ENCODE measurements around the gene PTPRG. TPM values are rescaled to one million over a fixed set of nuclear protein-coding genes. Genes with fewer than 3 reads are reported as not detected.

Gene PTPRG
- total RNA-seq, 1 experiment from 2014 or later = 32.1 TPM

DNA sequence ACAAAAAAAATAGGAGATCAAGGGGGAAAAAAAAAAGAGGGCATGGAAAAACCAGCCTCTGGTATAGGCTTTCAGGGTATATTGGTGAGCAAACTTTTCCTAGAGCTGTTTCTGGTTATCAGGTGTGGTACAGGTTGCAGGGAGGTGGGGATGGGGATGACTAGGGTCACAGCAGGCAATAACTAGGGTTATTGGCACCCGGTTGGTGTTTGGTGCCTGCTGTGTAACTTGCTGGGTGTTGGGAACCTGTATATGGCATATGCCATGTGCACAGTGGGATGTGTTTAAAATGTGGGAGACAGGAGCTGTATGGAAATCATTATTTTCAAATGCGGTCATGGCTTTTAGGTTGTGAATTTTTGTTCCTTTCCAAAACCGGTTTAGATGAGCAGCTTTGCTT, 119.2 kb downstream of the PTPRG start:
- ChIA-PET POLR2A (no interaction called here), CTCF (no interaction called here)

More for the DNA sequence above, 119.2 kb downstream of the PTPRG start:
- no peaks in the 10 kb centered on the region for H3K36me3 ChIP-seq (ENCODE audit: control insufficient read depth in 1 of 2, insufficient read depth in 2 of 2, low read length in 2 of 2)
- RAD21 ChIA-PET (ENCODE audit: low non-redundant PET in 1 of 2, low total read pairs in 2 of 2, uncharacterized antibody in 2 of 2, unreplicated experiment in 2 of 2) = no interaction called here
- no peaks in the 10 kb centered on the region for H3K27me3 ChIP-seq (ENCODE audit: insufficient read depth, low read length)
- intact Hi-C loops (cut with micrococcal nuclease) = no loop called here
- no peak overlapping the region for H3K4me2 ChIP-seq (ENCODE audit: low read length)
- H3K4me1 ChIP-seq (ENCODE audit: control insufficient read depth in 1 of 2, insufficient read depth in 2 of 2, low read length in 2 of 2) = peaks cover 17 to 41% of the 10 kb centered on the region in 2 experiments
- BruUV-seq (replicated peaks) = no TSS peak
- no peak for ATAC-seq
- no peak overlapping the region for H3K4me3 ChIP-seq (replicated peaks in 1 of 2; ENCODE audit: low read depth in 1 of 2, low read length in 2 of 2)
- H3K9ac ChIP-seq (ENCODE audit: low read length) = no peak overlapping the region
- H3K79me2 ChIP-seq (ENCODE audit: insufficient read depth, low read length) = peaks cover 14% of the 10 kb centered on the region; the same call in 1 of the 2 replicates
- no peak overlapping the region for H3K27ac ChIP-seq (ENCODE audit: low read depth, low read length)
- H4K20me1 ChIP-seq (ENCODE audit: insufficient read depth) = no peaks in the 10 kb centered on the region
- H3K9me2 ChIP-seq (ENCODE audit: insufficient read depth) = no peaks in the 10 kb centered on the region
- H3K9me3 ChIP-seq (ENCODE audit: control insufficient read depth in 1 of 2, insufficient read depth in 1 of 2, low read depth in 1 of 2, low read length in 2 of 2) = no peaks in the 10 kb centered on the region
- TF ChIP-seq EZH2 (IDR thresholded peaks at IDR 0.05) (no peak), POLR2A (IDR thresholded peaks at IDR 0.05; ENCODE audit: borderline replicate concordance, extremely low read depth, insufficient read depth, insufficient read length) (no peak), TCF7L2 (IDR thresholded peaks at IDR 0.05; ENCODE audit: borderline replicate concordance, extremely low read depth, insufficient read depth, insufficient read length) (no peak), ELF1 (IDR thresholded peaks at IDR 0.05; ENCODE audit: borderline replicate concordance, low read depth) (no peak), YY1 (IDR thresholded peaks at IDR 0.05; ENCODE audit: extremely low read depth, insufficient replicate concordance, low read depth, low read length) (no peak), RAD21 (IDR thresholded peaks at IDR 0.05; ENCODE audit: low read depth) (no peak), POLR2AphosphoS5 (IDR thresholded peaks at IDR 0.05; ENCODE audit: low read depth, low read length) (no peak), EZH2phosphoT487 (IDR thresholded peaks at IDR 0.05; ENCODE audit: borderline replicate concordance) (no peak), CEBPB (IDR thresholded peaks at IDR 0.05; ENCODE audit: low read depth) (no peak), SP1 (IDR thresholded peaks at IDR 0.05; ENCODE audit: low read depth) (no peak), ZNF274 (IDR thresholded peaks at IDR 0.05; ENCODE audit: low read depth, low read length) (no peak)
- TF ChIP-seq, protein P1, sequence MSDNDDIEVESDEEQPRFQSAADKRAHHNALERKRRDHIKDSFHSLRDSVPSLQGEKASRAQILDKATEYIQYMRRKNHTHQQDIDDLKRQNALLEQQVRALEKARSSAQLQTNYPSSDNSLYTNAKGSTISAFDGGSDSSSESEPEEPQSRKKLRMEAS (IDR thresholded peaks at IDR 0.05) = no peak
- TF ChIP-seq, protein P2, sequence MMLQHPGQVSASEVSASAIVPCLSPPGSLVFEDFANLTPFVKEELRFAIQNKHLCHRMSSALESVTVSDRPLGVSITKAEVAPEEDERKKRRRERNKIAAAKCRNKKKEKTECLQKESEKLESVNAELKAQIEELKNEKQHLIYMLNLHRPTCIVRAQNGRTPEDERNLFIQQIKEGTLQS (IDR thresholded peaks at IDR 0.05) = no peak
- TF ChIP-seq, protein P3, sequence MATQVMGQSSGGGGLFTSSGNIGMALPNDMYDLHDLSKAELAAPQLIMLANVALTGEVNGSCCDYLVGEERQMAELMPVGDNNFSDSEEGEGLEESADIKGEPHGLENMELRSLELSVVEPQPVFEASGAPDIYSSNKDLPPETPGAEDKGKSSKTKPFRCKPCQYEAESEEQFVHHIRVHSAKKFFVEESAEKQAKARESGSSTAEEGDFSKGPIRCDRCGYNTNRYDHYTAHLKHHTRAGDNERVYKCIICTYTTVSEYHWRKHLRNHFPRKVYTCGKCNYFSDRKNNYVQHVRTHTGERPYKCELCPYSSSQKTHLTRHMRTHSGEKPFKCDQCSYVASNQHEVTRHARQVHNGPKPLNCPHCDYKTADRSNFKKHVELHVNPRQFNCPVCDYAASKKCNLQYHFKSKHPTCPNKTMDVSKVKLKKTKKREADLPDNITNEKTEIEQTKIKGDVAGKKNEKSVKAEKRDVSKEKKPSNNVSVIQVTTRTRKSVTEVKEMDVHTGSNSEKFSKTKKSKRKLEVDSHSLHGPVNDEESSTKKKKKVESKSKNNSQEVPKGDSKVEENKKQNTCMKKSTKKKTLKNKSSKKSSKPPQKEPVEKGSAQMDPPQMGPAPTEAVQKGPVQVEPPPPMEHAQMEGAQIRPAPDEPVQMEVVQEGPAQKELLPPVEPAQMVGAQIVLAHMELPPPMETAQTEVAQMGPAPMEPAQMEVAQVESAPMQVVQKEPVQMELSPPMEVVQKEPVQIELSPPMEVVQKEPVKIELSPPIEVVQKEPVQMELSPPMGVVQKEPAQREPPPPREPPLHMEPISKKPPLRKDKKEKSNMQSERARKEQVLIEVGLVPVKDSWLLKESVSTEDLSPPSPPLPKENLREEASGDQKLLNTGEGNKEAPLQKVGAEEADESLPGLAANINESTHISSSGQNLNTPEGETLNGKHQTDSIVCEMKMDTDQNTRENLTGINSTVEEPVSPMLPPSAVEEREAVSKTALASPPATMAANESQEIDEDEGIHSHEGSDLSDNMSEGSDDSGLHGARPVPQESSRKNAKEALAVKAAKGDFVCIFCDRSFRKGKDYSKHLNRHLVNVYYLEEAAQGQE (IDR thresholded peaks at IDR 0.05; ENCODE audit: low read depth) = no peak
- TF ChIP-seq, protein P4, sequence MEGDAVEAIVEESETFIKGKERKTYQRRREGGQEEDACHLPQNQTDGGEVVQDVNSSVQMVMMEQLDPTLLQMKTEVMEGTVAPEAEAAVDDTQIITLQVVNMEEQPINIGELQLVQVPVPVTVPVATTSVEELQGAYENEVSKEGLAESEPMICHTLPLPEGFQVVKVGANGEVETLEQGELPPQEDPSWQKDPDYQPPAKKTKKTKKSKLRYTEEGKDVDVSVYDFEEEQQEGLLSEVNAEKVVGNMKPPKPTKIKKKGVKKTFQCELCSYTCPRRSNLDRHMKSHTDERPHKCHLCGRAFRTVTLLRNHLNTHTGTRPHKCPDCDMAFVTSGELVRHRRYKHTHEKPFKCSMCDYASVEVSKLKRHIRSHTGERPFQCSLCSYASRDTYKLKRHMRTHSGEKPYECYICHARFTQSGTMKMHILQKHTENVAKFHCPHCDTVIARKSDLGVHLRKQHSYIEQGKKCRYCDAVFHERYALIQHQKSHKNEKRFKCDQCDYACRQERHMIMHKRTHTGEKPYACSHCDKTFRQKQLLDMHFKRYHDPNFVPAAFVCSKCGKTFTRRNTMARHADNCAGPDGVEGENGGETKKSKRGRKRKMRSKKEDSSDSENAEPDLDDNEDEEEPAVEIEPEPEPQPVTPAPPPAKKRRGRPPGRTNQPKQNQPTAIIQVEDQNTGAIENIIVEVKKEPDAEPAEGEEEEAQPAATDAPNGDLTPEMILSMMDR (IDR thresholded peaks at IDR 0.05 in 2 of 3, conservative IDR thresholded peaks at IDR 0.05 in 1 of 3; ENCODE audit: borderline replicate concordance in 1 of 3, insufficient read depth in 1 of 3, low read depth in 2 of 3, low read length in 2 of 3) = no peak
- H2AFZ ChIP-seq (ENCODE audit: low read depth, low read length, poor library complexity, severe bottlenecking) = no peak overlapping the region
- DNase-seq (ENCODE audit: low read depth, low spot score) = no peak
